T-helper 17 cell (primary cell): ENCODE measurements around the gene SSR1. TPM values are rescaled to one million over a fixed set of nuclear protein-coding genes. Genes with fewer than 3 reads are reported as not detected.
"Not testable (repeated sequence)": the region's sequence is repeated elsewhere in the genome, so short reads cannot be mapped to it uniquely, and the experiment has no call there.

Experiments used
- ATAC-seq: fragments of 150-1000 bp; cut with Tn5 transposase; 2 replicates; pipeline ENCODE4 v1.10.0; 2021; ENCODE audit warnings: mild to moderate bottlenecking, moderate library complexity
- DNase-seq, 3 donors: peaks; one replicate each; pipeline versions ENCODE4 v3.0.0 to v3.0.0-alpha.2; 2020 to 2021
- H3K9me3 ChIP-seq: one replicate; pipeline ENCODE4 v1.7.0; 2013; ENCODE audit warnings: low read length, mild to moderate bottlenecking; ENCODE audit not compliant: control insufficient read depth, poor library complexity, severe bottlenecking
- H3K27ac Mint-ChIP-seq: one replicate; pipeline ENCODE4 v1.8.0; 2022; ENCODE audit warnings: mild to moderate bottlenecking, moderate library complexity, mixed read lengths
- H3K27me3 Mint-ChIP-seq: one replicate; pipeline ENCODE4 v1.8.0; 2022; ENCODE audit warnings: mixed read lengths
- H3K36me3 Mint-ChIP-seq: one replicate; pipeline ENCODE4 v1.8.0; 2022; ENCODE audit warnings: low read depth, mixed read lengths
- H3K4me1 Mint-ChIP-seq: one replicate; pipeline ENCODE4 v1.8.0; 2022; ENCODE audit warnings: mild to moderate bottlenecking, mixed read lengths
- H3K4me3 Mint-ChIP-seq: one replicate; pipeline ENCODE4 v1.8.0; 2022; ENCODE audit warnings: mild to moderate bottlenecking, moderate library complexity, mixed read lengths
- total RNA-seq, 4 donors: library from RNA in 2 of 4; stranded (reverse) in 2 of 4; gene quantifications; one replicate each; pipeline ENCODE4 v1.2.3 and lab custom pipeline; 2022 to 2026

The SSR1 gene
- total RNA-seq, 2 donors from 2014 or later, result 80.4 to 96.1 TPM

DNA sequence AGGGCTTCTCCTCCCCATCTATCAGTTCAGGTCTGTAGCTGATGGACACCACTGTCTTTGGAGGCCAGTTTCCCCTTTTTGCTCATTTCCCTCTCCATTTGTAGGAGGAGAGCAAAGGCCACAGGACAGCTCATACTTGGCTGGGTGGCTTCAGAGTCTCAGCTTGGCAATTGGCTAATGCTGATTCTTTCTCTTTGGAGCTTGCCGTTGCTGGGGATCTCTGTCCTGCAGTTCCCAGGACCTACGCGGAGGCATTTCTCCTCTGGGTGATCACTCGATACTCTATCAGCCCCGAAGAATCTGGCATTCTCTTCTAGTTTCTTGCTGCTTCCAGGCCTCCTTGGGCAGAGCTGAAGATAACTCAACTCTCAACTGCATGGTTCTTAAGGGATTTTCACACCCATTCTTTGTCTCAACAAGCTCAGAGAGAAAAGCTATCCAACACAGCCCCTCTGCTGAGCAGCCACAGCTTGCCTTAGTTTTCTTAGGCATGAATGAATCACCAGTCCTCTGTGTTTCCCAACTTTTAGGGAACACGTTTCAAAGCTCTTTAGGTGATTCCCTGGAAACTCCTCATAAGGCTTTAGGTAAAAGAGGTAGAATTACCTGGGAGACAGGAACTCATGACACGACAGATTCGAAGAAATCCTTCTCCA is 19.2 kb upstream of the SSR1 start:
- H3K9me3 ChIP-seq, result no peaks in the 10 kb centered on the region
- Mint-ChIP-seq H3K4me3 (no peak overlapping the region), H3K27ac (no peak overlapping the region), H3K36me3 (peaks cover 2% of the 10 kb centered on the region), H3K27me3 (peaks cover 8% of the 10 kb centered on the region), H3K4me1 (peaks cover 3% of the 10 kb centered on the region)
- ATAC-seq (no peak), DNase-seq (no peak)

DNA sequence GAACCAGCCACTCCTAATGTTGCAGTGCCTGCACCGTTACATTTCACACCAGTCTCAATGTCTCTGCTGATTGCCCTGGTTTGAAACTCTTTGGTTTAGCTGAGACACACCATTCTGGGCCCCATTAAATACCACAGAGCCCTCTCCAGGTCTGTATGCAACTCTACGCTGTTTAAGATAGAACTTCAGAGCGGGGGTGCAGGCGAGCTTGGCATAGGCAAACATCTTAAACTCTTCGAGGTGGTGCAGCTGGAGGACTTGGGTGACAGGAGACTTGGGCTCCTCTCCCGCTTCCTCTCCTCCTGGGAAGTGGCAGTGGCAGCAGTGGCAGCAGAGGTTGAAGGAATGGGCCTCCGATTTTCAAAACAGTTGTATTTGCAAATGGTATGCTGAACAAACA is 18.5 kb upstream of the SSR1 start:
- no peak overlapping the region for H3K4me3 Mint-ChIP-seq

DNA sequence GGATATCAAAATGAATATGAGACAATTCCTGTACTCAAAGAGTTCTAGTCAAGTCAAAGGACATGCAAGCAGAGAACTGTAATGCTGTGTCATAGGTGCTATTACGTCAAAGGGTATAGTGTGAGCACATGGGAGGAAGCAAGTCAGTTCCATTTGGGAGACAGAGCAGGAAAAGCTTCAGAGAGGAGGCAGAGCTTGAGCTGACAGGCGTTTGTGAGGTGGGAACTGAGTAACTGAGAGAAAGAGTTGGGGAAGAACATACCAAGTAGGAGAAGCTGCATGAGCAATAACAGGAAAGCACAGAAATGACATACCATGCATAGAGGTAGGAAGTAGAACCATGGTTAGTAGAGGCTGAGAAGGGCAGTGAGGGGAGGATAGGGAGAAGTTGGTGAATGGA is 15.2 kb upstream of the SSR1 start:
- Mint-ChIP-seq H3K27ac (no peak overlapping the region), H3K4me1 (peaks cover 3% of the 10 kb centered on the region), H3K36me3 (peaks cover 2% of the 10 kb centered on the region), H3K27me3 (peaks cover 8% of the 10 kb centered on the region), H3K4me3 (no peak overlapping the region)
- DNase-seq, result no peak
- ATAC-seq, result no peak
- H3K9me3 ChIP-seq, result no peaks in the 10 kb centered on the region

More for the DNA sequence above, 18.5 kb upstream of the SSR1 start:
- ATAC-seq, result no peak
- no peak overlapping the region for H3K27ac Mint-ChIP-seq
- peaks cover 2% of the 10 kb centered on the region for H3K36me3 Mint-ChIP-seq
- peaks cover 3% of the 10 kb centered on the region for H3K4me1 Mint-ChIP-seq
- H3K27me3 Mint-ChIP-seq, result peaks cover 8% of the 10 kb centered on the region
- no peak for DNase-seq
- H3K9me3 ChIP-seq, result no peaks in the 10 kb centered on the region

DNA sequence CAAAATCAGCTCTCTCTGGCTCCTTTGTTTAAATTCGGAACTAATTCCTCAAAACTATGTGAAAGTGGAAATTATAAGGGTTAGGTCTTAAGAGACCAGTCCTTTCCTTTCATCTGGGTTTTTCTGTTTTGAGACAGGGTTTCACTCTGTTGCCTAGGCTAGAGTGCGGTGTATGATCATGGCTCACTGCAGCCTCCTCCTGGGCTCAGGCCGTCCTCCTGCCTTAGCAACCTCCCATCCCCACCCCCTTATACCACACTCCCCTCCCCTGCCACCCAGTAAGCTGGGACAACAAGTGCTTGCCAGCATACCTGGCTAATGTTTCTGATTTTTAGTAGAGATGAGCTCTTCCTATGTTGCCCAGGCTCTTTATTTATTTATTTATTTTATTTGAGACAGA is 12.8 kb upstream of the SSR1 start:
- H3K4me1 Mint-ChIP-seq, result peaks cover 3% of the 10 kb centered on the region
- ATAC-seq, result no peak

DNA sequence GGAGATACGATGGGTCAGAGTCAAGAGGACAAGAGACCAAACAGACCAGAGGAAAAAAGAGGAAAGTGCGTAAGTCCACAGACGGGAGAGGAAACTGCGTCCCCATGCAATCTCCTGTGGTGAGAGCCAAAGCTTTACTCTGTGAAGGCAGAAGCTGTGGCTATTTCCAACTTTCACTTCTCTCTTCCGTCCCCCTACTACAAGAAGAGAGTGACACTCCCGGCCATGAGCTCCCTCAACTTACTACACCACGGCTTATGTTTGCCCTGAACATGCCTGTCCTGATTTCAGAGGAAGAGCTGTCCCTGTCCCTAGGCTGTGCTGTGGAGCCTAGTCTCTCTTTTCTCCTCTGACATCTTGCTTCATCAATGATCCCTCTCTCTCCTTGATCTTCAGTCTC is 11.5 kb upstream of the SSR1 start:
- ATAC-seq (peak; percentile 54), DNase-seq (no peak)
- Mint-ChIP-seq H3K27ac (no peak overlapping the region), H3K4me3 (no peak overlapping the region), H3K27me3 (peaks cover 15% of the 10 kb centered on the region), H3K4me1 (peaks cover 3% of the 10 kb centered on the region), H3K36me3 (peaks cover 2% of the 10 kb centered on the region)
- no peaks in the 10 kb centered on the region for H3K9me3 ChIP-seq

More for the DNA sequence above, 12.8 kb upstream of the SSR1 start:
- Mint-ChIP-seq H3K4me3 (no peak overlapping the region), H3K27ac (no peak overlapping the region), H3K36me3 (peaks cover 2% of the 10 kb centered on the region), H3K27me3 (peaks cover 15% of the 10 kb centered on the region)
- no peaks in the 10 kb centered on the region for H3K9me3 ChIP-seq
- no peak for DNase-seq

DNA sequence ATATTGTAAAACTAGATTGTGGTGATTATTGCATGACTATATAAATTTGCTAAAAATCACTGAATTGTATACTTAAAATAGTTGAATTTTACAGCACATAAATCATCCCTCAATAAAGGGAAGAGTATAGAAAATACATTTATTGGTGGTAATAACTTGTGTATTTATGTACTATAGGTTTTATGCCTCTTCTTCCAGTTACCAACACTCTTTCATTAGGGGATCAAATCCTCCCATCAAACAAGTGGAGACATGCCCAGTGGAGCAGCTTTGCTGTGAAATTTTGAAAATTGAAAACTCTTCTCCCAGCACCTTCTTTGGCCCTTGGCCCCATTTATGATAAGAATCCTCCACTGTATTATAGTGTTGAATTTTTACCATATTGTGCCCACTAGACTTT is 10.1 kb upstream of the SSR1 start:
- Mint-ChIP-seq H3K4me1 (peaks cover 2% of the 10 kb centered on the region), H3K36me3 (peaks cover under 1% of the 10 kb centered on the region), H3K27ac (no peak overlapping the region), H3K4me3 (no peak overlapping the region), H3K27me3 (peaks cover 10% of the 10 kb centered on the region)
- DNase-seq (no peak), ATAC-seq (no peak)
- no peaks in the 10 kb centered on the region for H3K9me3 ChIP-seq

DNA sequence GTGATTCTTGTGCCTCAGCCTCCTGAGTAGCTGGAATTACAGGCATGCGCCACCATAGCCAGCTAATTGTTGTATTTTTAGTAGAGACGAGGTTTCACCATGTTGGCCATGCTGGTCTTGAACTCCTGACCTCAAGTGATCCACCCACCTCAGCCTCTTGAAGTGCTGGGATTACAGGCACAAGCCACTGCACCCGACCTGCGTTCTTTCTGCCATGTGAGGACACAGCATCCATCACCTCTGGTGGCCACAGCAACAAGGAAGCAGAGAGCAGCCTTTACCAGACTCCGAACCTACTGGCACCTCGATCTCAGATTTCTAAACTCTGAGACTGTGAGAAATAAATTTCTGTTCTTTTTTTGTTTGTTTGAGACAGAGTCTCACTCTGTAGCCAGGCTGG is 8.9 kb upstream of the SSR1 start:
- not testable (repeated sequence) for ATAC-seq, H3K36me3 Mint-ChIP-seq, DNase-seq, H3K27ac Mint-ChIP-seq, H3K9me3 ChIP-seq, H3K4me3 Mint-ChIP-seq, H3K4me1 Mint-ChIP-seq, H3K27me3 Mint-ChIP-seq

DNA sequence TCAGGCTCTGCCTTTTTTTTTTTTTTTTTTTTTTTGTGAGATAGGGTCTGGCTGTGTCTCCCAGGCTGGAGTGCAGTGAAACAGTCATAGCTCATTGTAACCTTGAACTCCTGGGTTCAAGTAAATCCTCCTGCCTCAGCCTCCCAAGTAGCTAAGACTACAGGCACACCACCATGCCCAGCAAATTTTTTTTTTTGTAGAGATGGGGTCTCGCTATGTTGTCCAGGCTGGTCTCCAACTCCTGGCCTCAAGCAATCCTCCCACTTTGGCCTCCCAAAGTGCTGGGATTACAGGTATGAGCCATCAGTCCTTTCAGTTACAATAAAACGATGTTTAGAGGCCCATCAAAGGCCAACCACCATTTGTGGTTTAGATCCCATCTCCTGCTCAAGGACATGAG is 6.4 kb upstream of the SSR1 start:
- not testable (repeated sequence) for H3K9me3 ChIP-seq, H3K4me1 Mint-ChIP-seq, H3K27ac Mint-ChIP-seq, DNase-seq, H3K36me3 Mint-ChIP-seq, H3K27me3 Mint-ChIP-seq, H3K4me3 Mint-ChIP-seq, ATAC-seq

DNA sequence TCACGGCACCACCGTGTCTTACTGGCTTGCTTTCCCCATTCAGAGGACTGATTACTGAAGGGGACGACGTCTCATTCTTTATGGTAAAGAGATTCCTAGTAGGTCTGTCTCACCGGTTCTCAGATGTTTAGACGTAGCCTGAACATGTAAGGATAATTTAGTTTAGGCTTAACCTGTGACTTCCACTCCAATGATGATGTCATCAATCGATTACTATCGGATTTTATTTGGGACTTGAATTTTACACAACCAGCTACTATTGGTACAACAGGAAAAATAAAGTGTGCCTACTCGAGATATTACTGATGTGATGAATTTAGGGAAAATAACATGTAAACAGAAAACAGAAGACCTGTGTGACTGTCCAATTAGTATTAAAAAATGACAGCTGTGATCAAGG is 4.5 kb upstream of the SSR1 start:
- no peak overlapping the region for H3K4me3 Mint-ChIP-seq
- H3K36me3 Mint-ChIP-seq, result no peaks in the 10 kb centered on the region
- peaks cover 5% of the 10 kb centered on the region for H3K27me3 Mint-ChIP-seq
- no peaks in the 10 kb centered on the region for H3K9me3 ChIP-seq
- no peak overlapping the region for H3K27ac Mint-ChIP-seq
- ATAC-seq, result no peak
- no peak for DNase-seq
- H3K4me1 Mint-ChIP-seq, result peaks cover 6% of the 10 kb centered on the region

DNA sequence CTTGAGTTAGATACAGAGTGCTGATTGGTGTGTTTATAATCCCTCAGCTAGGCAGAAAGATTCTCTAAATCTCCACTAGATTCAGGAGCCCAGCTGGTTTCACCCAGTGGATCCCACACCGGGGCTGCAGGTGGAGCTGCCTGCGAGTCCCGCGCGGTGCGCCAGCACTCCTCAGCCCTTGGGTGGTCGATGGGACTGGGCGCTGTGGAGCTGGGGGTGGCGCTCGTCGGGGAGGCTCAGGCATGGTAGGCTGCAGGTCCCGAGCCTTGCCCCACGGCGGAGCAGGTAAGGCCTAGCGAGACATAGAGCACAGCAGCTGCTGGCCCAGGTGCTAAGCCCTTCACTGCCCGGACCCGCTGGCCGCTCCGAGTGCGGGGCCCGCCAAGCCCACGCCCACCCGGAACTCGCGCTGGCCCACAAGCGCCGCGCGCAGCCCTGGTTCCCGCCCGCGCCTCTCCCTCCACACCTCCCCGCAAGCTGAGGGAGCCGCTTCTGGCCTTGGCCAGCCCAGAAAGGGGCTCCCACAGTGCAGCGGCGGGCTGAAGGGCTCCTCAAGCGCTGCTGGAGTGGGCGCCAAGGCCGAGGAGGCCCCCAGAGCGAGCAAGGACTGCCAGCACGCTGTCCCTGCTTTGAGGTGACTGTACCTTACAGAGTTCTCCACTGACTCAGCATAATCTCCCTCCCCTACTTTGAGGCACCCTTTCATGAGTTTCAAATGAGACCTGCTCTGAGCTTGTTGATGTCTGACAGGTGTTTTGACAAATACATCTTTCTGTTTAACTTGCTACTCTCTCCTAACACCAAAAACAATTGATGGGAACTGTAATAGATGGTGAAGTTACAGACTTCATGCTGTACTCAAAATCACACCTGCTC is 3.9 kb upstream of the SSR1 start:
- ATAC-seq, result no peak
- no peak overlapping the region for H3K4me3 Mint-ChIP-seq

DNA sequence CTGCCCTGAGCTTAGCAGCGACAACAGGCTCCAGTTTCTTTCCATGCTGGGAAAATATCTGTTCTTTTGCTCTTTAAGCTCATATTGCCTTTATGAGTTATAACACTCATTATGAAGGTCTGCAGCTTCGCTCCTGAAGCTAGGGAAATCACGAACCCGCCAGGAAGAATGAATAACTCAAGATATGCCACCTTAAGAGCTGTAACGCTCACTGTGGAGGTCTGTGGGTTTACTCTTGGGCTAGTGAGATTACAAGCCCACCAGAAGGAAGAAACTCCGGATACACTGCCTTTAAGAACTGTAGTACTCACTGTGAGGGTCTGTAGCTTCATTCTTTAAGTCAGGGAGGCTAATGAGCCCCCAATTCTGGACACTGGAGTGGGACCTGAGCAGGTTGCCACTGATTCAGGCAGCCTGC is 3.0 kb upstream of the SSR1 start:
- Mint-ChIP-seq H3K4me1 (peaks cover 15% of the 10 kb centered on the region), H3K4me3 (no peak overlapping the region), H3K27me3 (no peaks in the 10 kb centered on the region)

More for the DNA sequence above, 3.9 kb upstream of the SSR1 start:
- Mint-ChIP-seq H3K27me3 (no peaks in the 10 kb centered on the region), H3K36me3 (no peaks in the 10 kb centered on the region), H3K27ac (no peak overlapping the region), H3K4me1 (peaks cover 11% of the 10 kb centered on the region)
- H3K9me3 ChIP-seq, result no peaks in the 10 kb centered on the region
- no peak for DNase-seq

DNA sequence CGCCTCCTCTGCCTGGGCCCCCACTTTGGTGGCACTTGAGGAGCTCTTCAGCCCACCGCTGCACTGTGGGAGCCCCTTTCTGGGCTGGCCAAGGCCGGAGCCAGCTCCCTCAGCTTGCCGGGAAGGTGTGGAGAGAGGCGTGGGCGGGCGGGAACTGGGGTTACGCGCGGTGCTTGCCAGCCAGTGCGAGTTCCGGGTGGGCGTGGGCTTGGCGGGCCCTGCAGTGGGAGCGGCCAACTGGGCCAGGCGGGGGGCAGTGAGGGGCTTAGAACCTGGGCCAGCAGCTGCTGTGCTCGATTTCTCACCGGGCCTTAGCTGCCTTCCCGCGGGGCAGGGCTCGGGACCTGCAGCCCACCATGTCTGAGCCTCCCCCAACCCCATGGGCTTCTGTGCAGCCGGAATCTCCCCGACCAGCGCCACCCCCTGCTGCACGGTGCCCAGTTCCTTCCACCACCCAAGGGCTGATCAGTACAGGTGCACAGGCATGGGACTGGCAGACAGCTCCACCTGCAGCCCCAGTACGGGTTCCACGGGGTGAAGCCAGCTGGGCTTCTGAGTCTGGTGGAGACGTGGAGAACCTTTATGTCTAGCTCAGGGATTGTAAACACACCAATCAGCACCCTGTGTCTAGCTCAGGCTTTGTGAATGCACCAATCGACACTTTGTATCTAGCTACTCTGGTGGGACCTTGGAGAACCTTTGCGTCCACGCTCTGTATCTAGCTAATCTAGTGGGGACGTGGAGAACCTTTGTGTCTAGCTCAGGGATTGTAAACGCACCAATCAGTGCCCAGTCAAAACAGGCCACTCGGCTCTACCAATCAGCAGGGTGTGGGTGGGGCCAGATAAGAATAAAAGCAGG is 2.3 kb upstream of the SSR1 start:
- not testable (repeated sequence) for H3K27me3 Mint-ChIP-seq, H3K4me3 Mint-ChIP-seq, DNase-seq, ATAC-seq, H3K9me3 ChIP-seq, H3K27ac Mint-ChIP-seq, H3K36me3 Mint-ChIP-seq
- peaks cover 15% of the 10 kb centered on the region for H3K4me1 Mint-ChIP-seq

More for the DNA sequence above, 3.0 kb upstream of the SSR1 start:
- no peaks in the 10 kb centered on the region for H3K9me3 ChIP-seq
- Mint-ChIP-seq H3K27ac (no peak overlapping the region), H3K36me3 (no peaks in the 10 kb centered on the region)
- DNase-seq (no peak), ATAC-seq (no peak)

DNA sequence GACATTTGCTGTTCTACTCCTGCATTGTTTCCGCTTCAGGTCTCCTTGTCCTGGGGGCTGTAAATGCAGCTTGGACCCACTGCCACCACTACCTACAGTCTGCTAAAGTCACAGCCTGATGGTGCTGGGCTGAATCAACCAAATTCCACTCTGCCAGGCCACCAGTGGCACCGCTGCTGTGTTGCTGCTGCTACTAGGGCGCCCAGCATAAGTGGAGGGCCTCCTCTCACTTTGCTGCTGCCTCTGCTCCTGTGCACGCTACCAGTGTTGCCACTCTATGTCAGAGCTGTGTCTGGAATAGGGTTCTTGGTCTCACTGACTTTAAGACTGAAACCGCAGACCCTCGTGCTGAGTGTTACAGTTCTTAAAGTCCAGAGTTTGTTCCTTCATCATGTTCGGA is 1.4 kb upstream of the SSR1 start:
- no peaks in the 10 kb centered on the region for H3K27me3 Mint-ChIP-seq
- DNase-seq, result no peak
- no peaks in the 10 kb centered on the region for H3K36me3 Mint-ChIP-seq
- H3K27ac Mint-ChIP-seq, result peak overlapping the region; percentile 98
- ATAC-seq, result no peak
- peaks cover 21% of the 10 kb centered on the region for H3K4me1 Mint-ChIP-seq
- no peak overlapping the region for H3K4me3 Mint-ChIP-seq
- no peaks in the 10 kb centered on the region for H3K9me3 ChIP-seq
